Amygdala (tissue), 56 donors: ENCODE data around the gene FXYD5.

ENCODE experiments used
- DNase-seq, 56 donors: peaks; one replicate each; lab custom pipeline; 2025; lab: John Stamatoyannopoulos, UW

FXYD5 gene

GRCh38 chr19:35135389-35135909 lies 19.1 kb upstream of the FXYD5 start:
- peak in 53 of 56 donors; percentile 34 to 87 (median 66) for DNase-seq

- no peak for DNase-seq
These were observed 18.3 kb upstream of the FXYD5 start for GRCh38 chr19:35136231-35136630.

GRCh38 chr19:35136977-35137702 lies 17.4 kb upstream of the FXYD5 start:
- DNase-seq, result no peak

GRCh38 chr19:35138305-35138892 lies 16.1 kb upstream of the FXYD5 start, which contains the start of gene FXYD1:
Gene FXYD1 (plus strand): TSS chr19:35138824. CDS start chr19:35140080, 1,256 bp downstream.
- DNase-seq, result peak in 12 of 56 donors; percentile 26 to 55 (median 43)

- no peak for DNase-seq
These were observed 14.2 kb upstream of the FXYD5 start for GRCh38 chr19:35140207-35140961.

- DNase-seq, result peak in 55 of 56 donors; percentile 57 to 99 (median 90)
These were observed 13.3 kb upstream of the FXYD5 start for GRCh38 chr19:35140962-35141836.

- peak in 3 of 56 donors; percentile 26 to 38 (median 34) for DNase-seq
These were observed 12.5 kb upstream of the FXYD5 start for GRCh38 chr19:35141837-35142605.

- peak in 29 of 56 donors; percentile 25 to 75 (median 51) for DNase-seq
These were observed 11.8 kb upstream of the FXYD5 start for GRCh38 chr19:35142606-35143230.

- peak in 14 of 56 donors; percentile 19 to 47 (median 32) for DNase-seq
These were observed 11.3 kb upstream of the FXYD5 start, which contains the start of gene FXYD7 for GRCh38 chr19:35143231-35143715. Gene FXYD7 (plus strand): TSS chr19:35143255. CDS start chr19:35143334, 79 bp downstream.

GRCh38 chr19:35143818-35144217 lies 10.7 kb upstream of the FXYD5 start:
- no peak for DNase-seq

GRCh38 chr19:35144259-35144599 lies 10.3 kb upstream of the FXYD5 start:
- no peak for DNase-seq

GRCh38 chr19:35144600-35145436 lies 9.7 kb upstream of the FXYD5 start:
- DNase-seq, result peak in 13 of 56 donors; percentile 18 to 49 (median 34)

- DNase-seq, result no peak
These were observed 7.6 kb upstream of the FXYD5 start for GRCh38 chr19:35146746-35147459.

- no peak for DNase-seq
These were observed 5.1 kb upstream of the FXYD5 start for GRCh38 chr19:35149463-35149862.

GRCh38 chr19:35150445-35150844 lies 4.1 kb upstream of the FXYD5 start:
- no peak for DNase-seq

- DNase-seq, result no peak
These were observed 3.1 kb upstream of the FXYD5 start for GRCh38 chr19:35151273-35152065.
